ENCODE data around the gene ABO.

- TF ChIP-seq CTCF (IDR thresholded peaks at IDR 0.05) (no peak), EZH2 (IDR thresholded peaks at IDR 0.05; ENCODE audit: borderline replicate concordance, insufficient read depth, low read depth, low read length, poor library complexity, severe bottlenecking) (no peak)
These were observed 16.7 kb downstream of the ABO start for GRCh38 chr9:133258061-133259015.

Measured in B cell (primary cell).